HG03280 (cell line): Measurements from ENCODE around the gene NEUROD2.

ENCODE experiments used
- ATAC-seq: cut with Tn5 transposase; IDR thresholded peaks from one replicate; pipeline ENCODE4 v1.9.1; 2021; ENCODE audit warnings: mild to moderate bottlenecking, moderate library complexity; ENCODE audit not compliant: unreplicated experiment

Gene NEUROD2

GRCh38 chr17:39635614-39636176 lies 28.0 kb upstream of the NEUROD2 start:
- ATAC-seq: no peak

- ATAC-seq: no peak
These were observed 26.7 kb upstream of the NEUROD2 start for GRCh38 chr17:39634384-39634871.

- ATAC-seq: no peak
These were observed 26.0 kb upstream of the NEUROD2 start for GRCh38 chr17:39633570-39634183.

- no peak for ATAC-seq
These were observed 24.6 kb upstream of the NEUROD2 start for GRCh38 chr17:39632153-39632941.

GRCh38 chr17:39631403-39631802 lies 23.7 kb upstream of the NEUROD2 start:
- no peak for ATAC-seq

- ATAC-seq: no peak
These were observed 22.2 kb upstream of the NEUROD2 start for GRCh38 chr17:39629898-39630297.

GRCh38 chr17:39629494-39629880 lies 21.8 kb upstream of the NEUROD2 start:
- ATAC-seq: no peak

- ATAC-seq: no peak
These were observed 21.2 kb upstream of the NEUROD2 start for GRCh38 chr17:39628655-39629493.

- no peak for ATAC-seq
These were observed 20.2 kb upstream of the NEUROD2 start for GRCh38 chr17:39627712-39628516.

- ATAC-seq: no peak
These were observed 19.5 kb upstream of the NEUROD2 start for GRCh38 chr17:39627047-39627711.

GRCh38 chr17:39626171-39627046 lies 18.7 kb upstream of the NEUROD2 start, which contains the start of gene PPP1R1B:
Gene PPP1R1B, plus strand, starts transcription at chr17:39626952. Its CDS starts 441 bp downstream, at chr17:39627393.
- no peak for ATAC-seq

- ATAC-seq: no peak
These were observed 17.6 kb upstream of the NEUROD2 start for GRCh38 chr17:39625198-39625785.

GRCh38 chr17:39624313-39624712 lies 16.6 kb upstream of the NEUROD2 start:
- no peak for ATAC-seq

GRCh38 chr17:39623356-39623950 lies 15.7 kb upstream of the NEUROD2 start:
- ATAC-seq: no peak

GRCh38 chr17:39622380-39623006 lies 14.8 kb upstream of the NEUROD2 start:
- ATAC-seq: peak; percentile 45

- ATAC-seq: peak; percentile 71
These were observed 14.0 kb upstream of the NEUROD2 start for GRCh38 chr17:39621523-39622379.

- no peak for ATAC-seq
These were observed 12.0 kb upstream of the NEUROD2 start for GRCh38 chr17:39619786-39620101.
